GM08714 (cell line): ENCODE results near the gene MOGAT1.
"Not testable (repeated sequence)": the region's sequence is repeated elsewhere in the genome, so short reads cannot be mapped to it uniquely, and the experiment has no call there.

Experiments used
- H3K4me3 ChIP-seq: fragments of 200-500 bp; sonication (Bioruptor generic); 2 replicates; pipeline ENCODE4 v1.5.1; 2014; ENCODE audit warnings: mild to moderate bottlenecking, low read length, inconsistent platforms
- ZNF274 ChIP-seq: IDR thresholded peaks from 2 replicates; pipeline ENCODE4 v1.6.1; 2012; ENCODE audit warnings: mild to moderate bottlenecking, low read depth, low read length

Gene MOGAT1

GRCh38 chr2:222752746-222753145 is 81.3 kb downstream of the MOGAT1 start:
- no peak overlapping the region for H3K4me3 ChIP-seq
- TF ChIP-seq ZNF274: no peak

- TF ChIP-seq ZNF274: no peak
- H3K4me3 ChIP-seq: no peak overlapping the region
These were observed 81.9 kb downstream of the MOGAT1 start for GRCh38 chr2:222753251-222753824.

- no peak overlapping the region for H3K4me3 ChIP-seq
- no peak for TF ChIP-seq ZNF274
These were observed 83.0 kb downstream of the MOGAT1 start for GRCh38 chr2:222754324-222754930.

- not testable (repeated sequence) for H3K4me3 ChIP-seq
These were observed 84.1 kb downstream of the MOGAT1 start for GRCh38 chr2:222755593-222755992.

GRCh38 chr2:222756362-222756831 is 84.9 kb downstream of the MOGAT1 start:
- TF ChIP-seq ZNF274: no peak
- H3K4me3 ChIP-seq: no peak overlapping the region

- no peak for TF ChIP-seq ZNF274
- no peak overlapping the region for H3K4me3 ChIP-seq
These were observed 85.6 kb downstream of the MOGAT1 start for GRCh38 chr2:222756951-222757650.
